ENCODE measurements around the gene MACO1.

MACO1 gene

GRCh38 chr1:25482211-25482610, 51.5 kb downstream of the MACO1 start:
- no peak overlapping the region for H3K4me3 Mint-ChIP-seq
- H3K4me1 Mint-ChIP-seq (ENCODE audit: low read depth), result peaks cover 16% of the 10 kb centered on the region
- no peaks in the 10 kb centered on the region for H3K27me3 Mint-ChIP-seq
- DNase-seq, result no peak
- peaks cover 45% of the 10 kb centered on the region for H3K36me3 Mint-ChIP-seq (ENCODE audit: low read depth)
- H3K27ac Mint-ChIP-seq, result peak overlapping the region; percentile 1
- no peaks in the 10 kb centered on the region for H3K9me3 Mint-ChIP-seq

- H3K36me3 Mint-ChIP-seq (ENCODE audit: low read depth), result peaks cover 53% of the 10 kb centered on the region
- H3K4me1 Mint-ChIP-seq (ENCODE audit: low read depth), result peaks cover 10% of the 10 kb centered on the region
- H3K27ac Mint-ChIP-seq, result no peak overlapping the region
Observed at GRCh38 chr1:25484096-25484495, 53.4 kb downstream of the MACO1 start.

GRCh38 chr1:25484533-25484932, 53.8 kb downstream of the MACO1 start:
- Mint-ChIP-seq H3K4me1 (ENCODE audit: low read depth) (peaks cover 10% of the 10 kb centered on the region), H3K4me3 (no peak overlapping the region), H3K9me3 (no peaks in the 10 kb centered on the region), H3K27me3 (no peaks in the 10 kb centered on the region), H3K36me3 (ENCODE audit: low read depth) (peaks cover 56% of the 10 kb centered on the region), H3K27ac (no peak overlapping the region)
- DNase-seq, result no peak

More at GRCh38 chr1:25484096-25484495, 53.4 kb downstream of the MACO1 start:
- DNase-seq, result no peak
- Mint-ChIP-seq H3K27me3 (no peaks in the 10 kb centered on the region), H3K4me3 (no peak overlapping the region), H3K9me3 (no peaks in the 10 kb centered on the region)

GRCh38 chr1:25485536-25486411, 55.1 kb downstream of the MACO1 start:
- Mint-ChIP-seq H3K4me3 (no peak overlapping the region), H3K27ac (peak overlapping the region; percentile 3), H3K36me3 (ENCODE audit: low read depth) (peaks cover 64% of the 10 kb centered on the region), H3K9me3 (no peaks in the 10 kb centered on the region), H3K4me1 (ENCODE audit: low read depth) (peaks cover 10% of the 10 kb centered on the region), H3K27me3 (no peaks in the 10 kb centered on the region)
- DNase-seq, result no peak

GRCh38 chr1:25486602-25487001, 55.9 kb downstream of the MACO1 start:
- no peak for DNase-seq
- peaks cover 66% of the 10 kb centered on the region for H3K36me3 Mint-ChIP-seq (ENCODE audit: low read depth)
- peaks cover 8% of the 10 kb centered on the region for H3K4me1 Mint-ChIP-seq (ENCODE audit: low read depth)
- H3K27ac Mint-ChIP-seq, result no peak overlapping the region
- no peaks in the 10 kb centered on the region for H3K9me3 Mint-ChIP-seq
- H3K4me3 Mint-ChIP-seq, result no peak overlapping the region
- no peaks in the 10 kb centered on the region for H3K27me3 Mint-ChIP-seq

- no peak overlapping the region for H3K4me3 Mint-ChIP-seq
- no peaks in the 10 kb centered on the region for H3K9me3 Mint-ChIP-seq
- peaks cover 74% of the 10 kb centered on the region for H3K36me3 Mint-ChIP-seq (ENCODE audit: low read depth)
- no peaks in the 10 kb centered on the region for H3K27me3 Mint-ChIP-seq
- H3K4me1 Mint-ChIP-seq (ENCODE audit: low read depth), result peaks cover 5% of the 10 kb centered on the region
- no peak for DNase-seq
- H3K27ac Mint-ChIP-seq, result no peak overlapping the region
Observed at GRCh38 chr1:25487628-25488027, 56.9 kb downstream of the MACO1 start.

- H3K27me3 Mint-ChIP-seq, result no peaks in the 10 kb centered on the region
- no peaks in the 10 kb centered on the region for H3K9me3 Mint-ChIP-seq
- H3K27ac Mint-ChIP-seq, result no peak overlapping the region
- no peak for DNase-seq
- no peak overlapping the region for H3K4me3 Mint-ChIP-seq
- peaks cover 72% of the 10 kb centered on the region for H3K36me3 Mint-ChIP-seq (ENCODE audit: low read depth)
- H3K4me1 Mint-ChIP-seq (ENCODE audit: low read depth), result peaks cover under 1% of the 10 kb centered on the region
Observed at GRCh38 chr1:25492323-25492722, 61.6 kb downstream of the MACO1 start.

- Mint-ChIP-seq H3K4me3 (no peak overlapping the region), H3K36me3 (ENCODE audit: low read depth) (peaks cover 79% of the 10 kb centered on the region), H3K4me1 (ENCODE audit: low read depth) (no peaks in the 10 kb centered on the region), H3K9me3 (no peaks in the 10 kb centered on the region), H3K27ac (peak overlapping the region; percentile 15), H3K27me3 (no peaks in the 10 kb centered on the region)
- DNase-seq, result no peak
Observed at GRCh38 chr1:25494952-25495351, 64.3 kb downstream of the MACO1 start.

GRCh38 chr1:25500694-25501093, 70.0 kb downstream of the MACO1 start:
- DNase-seq, result no peak
- Mint-ChIP-seq H3K9me3 (no peaks in the 10 kb centered on the region), H3K36me3 (ENCODE audit: low read depth) (peaks cover 49% of the 10 kb centered on the region), H3K4me3 (no peak overlapping the region), H3K27ac (no peak overlapping the region), H3K27me3 (no peaks in the 10 kb centered on the region), H3K4me1 (ENCODE audit: low read depth) (peaks cover 11% of the 10 kb centered on the region)

- Mint-ChIP-seq H3K4me1 (ENCODE audit: low read depth) (peaks cover 18% of the 10 kb centered on the region), H3K4me3 (no peak overlapping the region), H3K27me3 (no peaks in the 10 kb centered on the region), H3K9me3 (no peaks in the 10 kb centered on the region), H3K27ac (peak overlapping the region; percentile 76), H3K36me3 (ENCODE audit: low read depth) (peaks cover 42% of the 10 kb centered on the region)
- DNase-seq, result no peak
Observed at GRCh38 chr1:25501235-25502058, 70.8 kb downstream of the MACO1 start.

- Mint-ChIP-seq H3K9me3 (no peaks in the 10 kb centered on the region), H3K4me1 (ENCODE audit: low read depth) (peaks cover 25% of the 10 kb centered on the region), H3K27me3 (no peaks in the 10 kb centered on the region), H3K27ac (peak overlapping the region; percentile 9), H3K36me3 (ENCODE audit: low read depth) (peaks cover 29% of the 10 kb centered on the region), H3K4me3 (no peak overlapping the region)
- DNase-seq, result no peak
Observed at GRCh38 chr1:25502957-25503356, 72.3 kb downstream of the MACO1 start.

- peak; percentile 71 for DNase-seq
- Mint-ChIP-seq H3K27ac (no peak overlapping the region), H3K36me3 (ENCODE audit: low read depth) (peaks cover 20% of the 10 kb centered on the region), H3K4me1 (ENCODE audit: low read depth) (peaks cover 25% of the 10 kb centered on the region), H3K27me3 (no peaks in the 10 kb centered on the region), H3K9me3 (no peaks in the 10 kb centered on the region), H3K4me3 (no peak overlapping the region)
Observed at GRCh38 chr1:25503551-25504426, 73.1 kb downstream of the MACO1 start.

GRCh38 chr1:25504706-25505595, 74.3 kb downstream of the MACO1 start:
- no peak overlapping the region for H3K27ac Mint-ChIP-seq
- H3K4me1 Mint-ChIP-seq (ENCODE audit: low read depth), result peaks cover 25% of the 10 kb centered on the region
- no peak for DNase-seq
- peaks cover 13% of the 10 kb centered on the region for H3K36me3 Mint-ChIP-seq (ENCODE audit: low read depth)
- H3K27me3 Mint-ChIP-seq, result no peaks in the 10 kb centered on the region
- no peak overlapping the region for H3K4me3 Mint-ChIP-seq
- H3K9me3 Mint-ChIP-seq, result no peaks in the 10 kb centered on the region

Measured in activated T-cell treated with anti-CD3 and anti-CD28 coated beads, Interleukin-2, amount 50 U/mL, for 24 hours (primary cell).